ACHN (cell line): ENCODE data around the gene ELN.

Source experiments
- DNase-seq: peaks from one replicate; pipeline ENCODE4 v3.0.0-alpha.2; 2015
- in situ Hi-C: cut with HindIII; loops from 2 replicates; pipeline ENCODE4 v1.10.0; 2017; ENCODE audit warnings: low sequenced_read_pairs, low pct_ligation_motif_present, low pct_unique_long_range_greater_than_20kb

ELN gene

DNA sequence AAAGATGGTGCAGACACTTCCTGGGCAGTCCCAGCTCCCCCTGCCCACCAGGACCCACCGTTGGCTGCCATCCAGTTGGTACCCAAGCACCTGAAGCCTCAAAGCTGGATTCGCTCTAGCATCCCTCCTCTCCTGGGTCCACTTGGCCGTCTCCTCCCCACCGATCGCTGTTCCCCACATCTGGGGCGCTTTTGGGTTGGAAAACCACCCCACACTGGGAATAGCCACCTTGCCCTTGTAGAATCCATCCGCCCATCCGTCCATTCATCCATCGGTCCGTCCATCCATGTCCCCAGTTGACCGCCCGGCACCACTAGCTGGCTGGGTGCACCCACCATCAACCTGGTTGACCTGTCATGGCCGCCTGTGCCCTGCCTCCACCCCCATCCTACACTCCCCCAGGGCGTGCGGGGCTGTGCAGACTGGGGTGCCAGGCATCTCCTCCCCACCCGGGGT, 41.1 kb downstream of the ELN start:
- in situ Hi-C loops = loop anchor here (10.0 kb wide), 1 partner anchor 106 kb away; the partner anchor contains the start of gene EIF4H

GRCh38 chr7:74069790-74070618, 42.0 kb downstream of the ELN start:
- in situ Hi-C loops = loop anchor here (10.0 kb wide), 1 partner anchor 105 kb away; the partner anchor contains the start of gene EIF4H
- DNase-seq = no peak

More for the DNA sequence above, 41.1 kb downstream of the ELN start:
- no peak for DNase-seq

GRCh38 chr7:74070619-74070921, 42.6 kb downstream of the ELN start:
- in situ Hi-C loops = no loop called here
- DNase-seq = no peak

DNA sequence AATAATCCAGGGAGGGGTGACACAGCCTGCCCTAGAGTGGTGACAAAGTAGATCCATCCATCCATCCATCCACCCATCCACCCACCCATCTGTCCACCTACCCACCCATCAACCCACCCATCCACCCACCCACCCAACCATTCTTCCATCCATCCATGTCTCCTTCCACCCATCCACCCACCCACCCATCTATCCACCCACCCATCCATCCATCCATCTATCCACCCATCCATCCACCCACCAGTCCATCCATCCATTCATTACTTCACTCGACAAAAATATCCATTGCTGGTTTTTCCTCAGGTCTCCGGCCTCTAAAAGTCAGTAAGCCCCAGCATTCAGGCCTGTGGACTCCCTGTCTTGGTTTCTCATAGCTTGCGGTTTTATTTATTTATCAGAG, 43.1 kb downstream of the ELN start:
- in situ Hi-C loops = no loop called here
- no peak for DNase-seq

DNA sequence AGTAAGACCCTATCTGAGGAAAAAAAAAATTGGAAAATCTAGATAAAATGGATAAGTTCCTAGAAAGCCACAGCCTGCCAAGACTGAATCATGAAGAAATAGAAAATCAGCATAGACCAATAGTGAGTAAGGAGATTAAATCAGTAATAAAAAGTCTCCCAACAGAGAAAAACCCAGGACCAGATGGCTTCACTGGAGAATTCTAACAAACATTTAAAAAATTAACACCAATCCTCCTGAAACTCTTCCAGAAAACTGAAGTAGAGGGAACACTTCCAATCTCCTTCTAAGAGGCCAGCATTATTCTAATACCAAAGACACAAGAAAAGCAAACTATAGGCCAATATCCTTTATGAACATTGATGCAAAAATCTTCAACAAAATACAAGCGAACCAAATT, 46.8 kb downstream of the ELN start:
- no peak for DNase-seq
- in situ Hi-C loops = no loop called here

DNA sequence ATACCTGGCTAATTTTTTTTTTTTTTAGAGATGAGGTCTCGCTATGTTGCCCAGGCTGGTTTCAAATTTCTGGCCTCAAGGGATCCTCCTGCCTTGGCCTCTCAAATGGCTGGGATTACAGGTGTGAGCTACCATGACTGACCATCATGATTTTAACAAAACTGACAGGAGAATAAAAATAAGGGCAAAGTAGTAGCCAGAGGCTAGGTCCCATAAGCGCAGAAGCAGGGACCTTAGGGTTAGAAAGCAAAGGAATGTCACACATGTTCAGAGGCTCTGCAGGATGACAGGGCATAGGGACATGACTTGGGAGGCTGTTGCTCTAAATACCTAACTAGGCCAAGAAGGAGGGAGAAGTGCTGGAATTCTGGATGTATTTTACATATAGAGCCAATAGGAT, 50.5 kb downstream of the ELN start:
- DNase-seq = no peak
- in situ Hi-C loops = no loop called here

DNA sequence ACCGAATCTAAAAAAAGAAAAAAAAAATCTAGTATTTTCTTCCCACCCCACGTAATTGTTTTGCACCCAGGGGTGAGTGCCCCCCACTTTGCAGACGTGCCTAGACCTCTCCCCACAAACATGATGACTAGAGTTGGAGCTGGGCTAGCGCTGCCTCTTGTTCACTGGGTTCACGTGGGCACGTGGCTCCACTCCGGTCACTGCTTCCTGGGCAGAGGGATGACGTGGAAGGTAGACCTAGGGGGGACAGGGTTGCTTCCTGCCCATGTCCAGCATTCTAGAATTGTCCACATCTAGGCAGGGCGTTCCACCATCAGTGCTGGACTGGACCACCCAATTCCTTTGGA, 54.8 kb downstream of the ELN start:
- in situ Hi-C loops = no loop called here
- no peak for DNase-seq

DNA sequence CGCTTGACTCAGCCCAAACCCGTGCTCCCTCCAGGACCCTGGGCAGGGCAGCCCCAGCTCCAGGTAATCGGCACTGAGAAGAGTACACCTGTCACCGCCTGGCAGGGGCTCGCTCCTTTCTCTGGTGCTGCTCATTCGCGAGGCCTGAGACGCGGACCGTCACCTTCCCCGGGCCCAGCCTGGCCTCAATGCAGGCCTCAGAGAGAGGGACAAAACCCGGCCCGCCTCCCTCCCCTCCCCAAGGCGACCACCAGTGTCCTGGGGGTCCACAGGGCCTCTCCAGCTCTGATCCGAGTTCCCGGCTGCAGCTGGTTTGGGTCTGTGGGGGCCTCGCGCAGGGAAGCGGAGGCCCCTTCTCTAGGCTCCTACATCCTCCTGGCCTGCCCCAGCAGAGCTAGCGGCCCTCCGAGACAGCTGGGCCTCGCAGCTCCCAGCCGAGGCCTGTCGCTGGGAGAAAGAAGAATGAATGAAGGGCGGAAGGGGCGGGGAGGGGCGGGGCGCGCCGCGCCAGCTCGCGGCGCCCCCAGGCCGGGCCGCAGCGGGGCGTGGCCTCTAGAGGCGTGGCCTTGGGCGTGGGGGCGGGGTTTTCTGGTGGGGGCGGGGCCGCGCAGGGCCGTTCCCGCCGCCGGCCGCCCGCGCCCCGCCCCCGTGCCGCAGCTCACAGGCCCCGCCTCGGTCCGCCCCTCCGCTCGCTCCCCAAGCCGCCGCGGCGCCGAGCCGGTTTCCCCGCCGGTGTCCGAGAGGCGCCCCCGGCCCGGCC, 55.3 kb downstream of the ELN start, which contains the start of gene LIMK1:
TSS of gene LIMK1 (plus strand) at position 688 of the 760 bp plus-strand sequence. CDS start 187 bp downstream, outside the sequence.
- DNase-seq = peak; percentile 81
- in situ Hi-C loops = no loop called here

DNA sequence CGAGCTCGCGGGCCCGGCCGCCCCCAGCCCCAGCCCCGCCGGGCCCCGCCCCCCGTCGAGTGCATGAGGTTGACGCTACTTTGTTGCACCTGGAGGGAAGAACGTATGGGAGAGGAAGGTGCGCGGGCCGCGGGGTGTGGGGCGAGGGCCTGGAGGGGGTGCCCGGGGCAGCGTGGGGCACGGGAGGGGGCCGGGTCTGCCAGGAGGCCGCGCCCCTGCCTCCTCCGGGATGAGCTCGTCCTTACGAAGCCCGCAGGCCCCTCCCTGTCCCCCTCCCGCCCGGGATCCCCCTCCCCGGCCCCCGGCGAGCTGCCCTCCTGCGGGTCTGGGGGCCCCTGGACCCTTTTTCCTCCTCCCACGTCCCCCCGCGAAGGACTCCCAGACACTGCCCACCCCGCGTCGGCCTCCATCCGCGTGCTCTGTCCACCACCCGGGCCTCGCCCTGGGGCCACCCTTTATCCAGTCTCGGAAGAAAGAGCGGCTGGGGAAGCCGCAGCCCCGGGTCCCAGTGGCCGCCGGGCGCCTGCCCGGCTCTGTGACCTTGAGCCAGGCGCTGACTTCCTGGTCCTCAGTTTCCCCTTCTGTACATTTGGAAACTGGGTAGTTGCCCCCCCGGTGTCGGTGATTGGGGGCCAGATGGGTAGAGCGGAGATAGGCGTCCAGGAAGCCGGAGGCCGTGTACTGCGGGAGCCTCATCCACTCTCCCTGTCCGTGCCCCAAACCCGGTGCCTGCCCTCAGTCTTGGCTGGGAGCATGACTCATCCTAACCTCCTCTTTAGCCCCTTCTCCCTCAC, 56.2 kb downstream of the ELN start:
- DNase-seq = peak; percentile 85
- in situ Hi-C loops = no loop called here

DNA sequence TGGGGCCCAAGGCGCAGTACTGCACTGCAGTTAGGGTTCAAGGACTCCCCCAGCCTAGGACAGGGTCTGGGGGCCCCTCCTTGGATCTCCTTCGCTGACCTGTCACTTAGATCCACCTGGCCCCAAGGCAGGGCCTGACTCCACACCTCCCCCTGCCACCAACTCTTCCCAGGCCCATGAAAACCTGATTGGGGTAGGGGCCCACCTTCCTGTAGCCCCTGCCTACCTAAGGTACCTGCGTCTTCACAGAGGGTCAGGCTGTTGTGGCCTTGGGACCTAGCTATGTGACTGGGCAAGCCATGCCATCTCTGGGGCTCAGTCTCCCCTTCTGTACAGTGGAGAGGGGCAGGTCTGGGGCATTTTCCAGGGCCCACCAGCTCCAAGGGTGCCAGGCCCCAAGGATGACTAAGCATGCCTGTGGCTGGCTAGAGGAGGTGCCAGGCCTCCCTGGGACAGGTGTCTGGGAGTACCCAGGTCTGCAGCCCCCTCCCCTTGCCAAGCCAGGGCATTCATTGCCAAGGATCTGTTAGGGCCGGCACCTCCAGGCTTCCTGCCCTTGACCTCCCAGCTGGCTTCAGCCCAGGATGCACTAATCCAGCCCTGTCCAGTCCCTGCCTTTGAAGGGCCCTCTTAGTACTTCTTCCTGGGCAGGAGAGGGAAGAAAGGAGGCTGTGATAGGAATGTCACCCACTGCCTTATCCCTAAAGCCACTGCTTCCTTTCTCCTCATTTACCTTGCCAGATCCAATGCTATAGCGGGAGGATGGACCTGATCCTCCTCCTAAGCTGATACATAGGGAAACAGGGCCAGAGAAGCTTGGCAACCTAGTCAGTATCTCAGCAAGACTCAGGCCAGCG, 57.0 kb downstream of the ELN start:
- in situ Hi-C loops = no loop called here
- DNase-seq = peak; percentile 53

GRCh38 chr7:74087791-74088453, 59.9 kb downstream of the ELN start:
- no peak for DNase-seq
- in situ Hi-C loops = no loop called here

DNA sequence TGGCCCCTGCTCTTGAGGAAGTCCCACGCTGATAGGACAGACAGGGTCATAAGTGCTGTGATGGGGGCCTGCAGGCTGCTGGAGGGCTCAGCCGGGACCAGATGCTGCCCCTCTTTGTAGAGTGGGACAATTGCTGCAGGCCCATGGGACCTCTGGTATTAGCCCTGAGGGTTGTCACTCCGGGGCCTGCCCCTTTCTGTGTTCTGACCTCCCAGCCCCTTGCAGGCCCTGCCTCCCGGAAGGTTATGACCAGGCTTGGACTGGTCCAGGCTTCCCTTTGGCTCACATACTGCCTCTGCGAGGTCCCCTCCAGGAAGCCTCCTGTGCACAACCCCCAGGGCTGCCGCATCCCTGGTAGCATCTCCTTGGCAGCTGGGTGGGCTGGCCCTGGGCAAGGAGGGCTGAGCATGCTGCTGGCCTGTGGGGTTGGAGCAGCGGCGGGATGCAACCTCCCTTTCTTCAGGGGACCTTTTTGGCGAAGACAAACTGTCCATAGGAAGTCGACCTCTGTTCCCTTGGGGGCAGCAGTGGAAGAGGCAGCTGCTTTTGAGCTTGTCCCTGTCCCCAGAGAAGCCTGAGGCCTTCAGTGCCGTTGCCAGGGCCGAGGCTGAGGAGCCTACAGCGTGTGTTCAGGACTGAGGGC, 64.5 kb downstream of the ELN start:
- in situ Hi-C loops = no loop called here
- DNase-seq = no peak

DNA sequence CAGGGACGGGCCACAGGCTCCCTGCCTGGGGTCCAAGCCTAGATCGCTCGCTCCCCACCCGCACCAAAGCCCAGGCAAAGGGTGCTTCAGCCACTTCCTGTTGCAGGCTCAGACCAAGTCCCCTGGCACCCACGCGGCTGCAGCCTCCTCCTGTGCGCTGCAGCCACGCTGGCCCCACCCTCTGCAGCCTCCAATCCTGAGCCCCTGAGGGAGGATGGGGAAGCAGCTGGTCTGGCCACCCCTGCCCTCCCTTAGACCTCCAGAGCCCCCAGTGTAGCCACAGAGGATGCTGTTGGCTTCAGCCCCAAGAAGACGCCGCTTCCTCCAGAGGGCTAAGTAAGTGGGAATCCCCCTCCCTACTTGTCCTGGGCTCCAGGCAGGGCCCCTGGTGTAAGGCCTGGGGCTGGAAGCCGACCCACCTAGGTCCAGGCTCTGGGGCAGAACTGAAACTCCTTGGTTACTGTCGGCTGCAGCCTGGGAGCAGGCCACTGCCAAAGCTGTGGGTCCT, 65.0 kb downstream of the ELN start:
- in situ Hi-C loops = no loop called here
- DNase-seq = no peak

- in situ Hi-C loops = no loop called here
- no peak for DNase-seq
These were observed 65.8 kb downstream of the ELN start for GRCh38 chr7:74093671-74094223.

- in situ Hi-C loops = no loop called here
- peak; percentile 99 for DNase-seq
These were observed 66.5 kb downstream of the ELN start for GRCh38 chr7:74094224-74095101.

DNA sequence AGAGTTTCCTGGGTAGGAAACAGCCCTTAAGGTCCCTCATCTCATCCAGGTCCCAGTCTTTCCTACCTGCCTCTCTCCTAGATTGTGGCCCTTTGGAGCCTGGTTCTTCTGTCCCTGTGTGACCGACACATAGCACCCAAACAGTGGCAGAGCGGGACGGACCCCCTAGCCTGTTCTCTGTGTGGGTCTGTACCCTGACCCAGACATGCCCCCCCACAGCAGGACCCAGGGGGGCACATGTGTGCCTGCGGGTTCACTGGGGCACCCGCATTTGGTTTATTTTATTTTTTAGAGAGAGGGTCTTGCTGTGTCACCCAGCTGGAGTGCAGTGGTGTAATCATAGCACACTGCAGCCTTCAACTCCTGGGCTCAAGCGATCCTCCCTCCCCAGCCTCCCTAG, 67.2 kb downstream of the ELN start:
- no peak for DNase-seq
- in situ Hi-C loops = no loop called here
